Measurements from ENCODE around the gene USP47.

- TF ChIP-seq, protein P1, sequence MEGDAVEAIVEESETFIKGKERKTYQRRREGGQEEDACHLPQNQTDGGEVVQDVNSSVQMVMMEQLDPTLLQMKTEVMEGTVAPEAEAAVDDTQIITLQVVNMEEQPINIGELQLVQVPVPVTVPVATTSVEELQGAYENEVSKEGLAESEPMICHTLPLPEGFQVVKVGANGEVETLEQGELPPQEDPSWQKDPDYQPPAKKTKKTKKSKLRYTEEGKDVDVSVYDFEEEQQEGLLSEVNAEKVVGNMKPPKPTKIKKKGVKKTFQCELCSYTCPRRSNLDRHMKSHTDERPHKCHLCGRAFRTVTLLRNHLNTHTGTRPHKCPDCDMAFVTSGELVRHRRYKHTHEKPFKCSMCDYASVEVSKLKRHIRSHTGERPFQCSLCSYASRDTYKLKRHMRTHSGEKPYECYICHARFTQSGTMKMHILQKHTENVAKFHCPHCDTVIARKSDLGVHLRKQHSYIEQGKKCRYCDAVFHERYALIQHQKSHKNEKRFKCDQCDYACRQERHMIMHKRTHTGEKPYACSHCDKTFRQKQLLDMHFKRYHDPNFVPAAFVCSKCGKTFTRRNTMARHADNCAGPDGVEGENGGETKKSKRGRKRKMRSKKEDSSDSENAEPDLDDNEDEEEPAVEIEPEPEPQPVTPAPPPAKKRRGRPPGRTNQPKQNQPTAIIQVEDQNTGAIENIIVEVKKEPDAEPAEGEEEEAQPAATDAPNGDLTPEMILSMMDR (IDR thresholded peaks at IDR 0.05 in 8 of 11, conservative IDR thresholded peaks at IDR 0.05 in 3 of 11), result no peak
- TF ChIP-seq POLR2A (IDR thresholded peaks at IDR 0.05), result no peak
Observed at GRCh38 chr11:11844272-11844671, 2.5 kb downstream of the USP47 start.

Measured in spleen (tissue), 7 donors.